GM23338 (cell line): Measurements from ENCODE around the gene MED13L. TPM values are rescaled to one million over a fixed set of nuclear protein-coding genes. Genes with fewer than 3 reads are reported as not detected.
A peak's percentile ranks its signal among the peaks of the same experiment; 100 is the strongest.

Experiments
- ATAC-seq: fragments of 200-7000 bp; cut with Tn5 transposase; 3 replicates; pipeline ENCODE4 v1.9.1; 2020
- DNase-seq: peaks from one replicate; pipeline ENCODE4 v3.0.0-alpha.2; 2015; ENCODE audit warnings: low spot score
- H2AFZ ChIP-seq: fragments of 200-600 bp; sonication (generic); 2 replicates; pipeline ENCODE4 v1.8.0; 2016; ENCODE audit warnings: antibody characterized with exemption, mild to moderate bottlenecking, moderate library complexity
- H3F3A ChIP-seq: fragments of 200-600 bp; sonication (generic); replicated peaks from 2 replicates; pipeline ENCODE4 v1.8.0; 2017; ENCODE audit warnings: antibody characterized with exemption, mixed run types, low read depth
- H3K27ac ChIP-seq: fragments of 200-600 bp; sonication (generic); 2 replicates; pipeline ENCODE4 v1.6.1; 2016; ENCODE audit warnings: low read depth
- H3K27me3 ChIP-seq: fragments of 200-600 bp; sonication (generic); 2 replicates; pipeline ENCODE4 v1.8.0; 2016; ENCODE audit warnings: mild to moderate bottlenecking, mixed run types, moderate library complexity; ENCODE audit not compliant: insufficient read depth
- H3K36me3 ChIP-seq: fragments of 200-600 bp; sonication (generic); 2 replicates; pipeline ENCODE4 v1.8.0; 2016; ENCODE audit warnings: mild to moderate bottlenecking; ENCODE audit not compliant: insufficient read depth
- H3K4me1 ChIP-seq: fragments of 200-600 bp; sonication (generic); 2 replicates; pipeline ENCODE4 v1.8.0; 2016; ENCODE audit warnings: mild to moderate bottlenecking, moderate library complexity; ENCODE audit not compliant: insufficient read depth
- H3K4me2 ChIP-seq: fragments of 200-600 bp; sonication (generic); 2 replicates; pipeline ENCODE4 v1.7.1; 2017; ENCODE audit warnings: mixed run types
- H3K4me3 ChIP-seq: fragments of 200-600 bp; sonication (generic); 2 replicates; pipeline ENCODE4 v1.6.1; 2016; ENCODE audit warnings: mixed run types
- H3K79me2 ChIP-seq: fragments of 200-600 bp; sonication (generic); replicated peaks from 2 replicates; pipeline ENCODE4 v1.8.0; 2017; ENCODE audit warnings: mild to moderate bottlenecking; ENCODE audit not compliant: insufficient read depth
- H3K9me2 ChIP-seq: fragments of 200-600 bp; sonication (generic); 2 replicates; pipeline ENCODE4 v1.8.0; 2017; ENCODE audit not compliant: insufficient read depth
- H4K20me1 ChIP-seq: fragments of 200-600 bp; sonication (generic); replicated peaks from 2 replicates; pipeline ENCODE4 v1.8.0; 2017; ENCODE audit warnings: mild to moderate bottlenecking; ENCODE audit not compliant: insufficient read depth
- H3K27ac Mint-ChIP-seq: 2 replicates; pipeline ENCODE4 v1.8.0; 2020; ENCODE audit warnings: inconsistent platforms, mild to moderate bottlenecking, moderate library complexity, mixed read lengths
- H3K27me3 Mint-ChIP-seq: 3 replicates; pipeline ENCODE4 v1.8.0; 2022; ENCODE audit warnings: low read depth, mild to moderate bottlenecking, moderate library complexity, mixed read lengths, inconsistent platforms; ENCODE audit not compliant: insufficient read depth, poor library complexity
- H3K36me3 Mint-ChIP-seq: 3 replicates; pipeline ENCODE4 v1.8.0; 2021; ENCODE audit warnings: low read depth, mild to moderate bottlenecking, inconsistent platforms, moderate library complexity, mixed read lengths
- H3K4me1 Mint-ChIP-seq: 3 replicates; pipeline ENCODE4 v1.8.0; 2020; ENCODE audit warnings: mild to moderate bottlenecking, inconsistent platforms, mixed read lengths
- H3K4me3 Mint-ChIP-seq: 3 replicates; pipeline ENCODE4 v1.8.0; 2021; ENCODE audit warnings: moderate library complexity, mild to moderate bottlenecking, inconsistent platforms, mixed read lengths
- H3K9me3 Mint-ChIP-seq: 3 replicates; pipeline ENCODE4 v1.8.0; 2020; ENCODE audit warnings: moderate library complexity, mild to moderate bottlenecking, inconsistent platforms, mixed read lengths
- EZH2 ChIP-seq: fragments of 200-600 bp; sonication (generic); IDR thresholded peaks from one replicate; pipeline ENCODE4 v1.8.0; 2017; ENCODE audit warnings: antibody characterized with exemption, mild to moderate bottlenecking, low read depth; ENCODE audit not compliant: unreplicated experiment
- ZNF462 ChIP-seq: fragments of 250-450 bp; sonication (Bioruptor Pico); IDR thresholded peaks from 2 replicates; pipeline ENCODE4 v1.5.0; 2020; ENCODE audit warnings: mild to moderate bottlenecking, moderate library complexity
- polyA plus RNA-seq: library from polyadenylated mRNA; unstranded; fragments of >200 nt; fragmentation: Nextera tagmentation; extraction: Ambion mirVana; gene quantifications from 2 replicates; pipeline ENCODE4 v1.2.1, GENCODE V29; 2016
- total RNA-seq: library from RNA; depleted of rRNA; stranded (reverse); fragments of >200 nt; shearing (Covaris generic); gene quantifications from 2 replicates; pipeline ENCODE4 v1.2.3, GENCODE V29; 2014

Gene MED13L
- total and polyA plus RNA-seq, 2 experiments from 2014 or later, result 20.9 to 73.6 TPM

- Mint-ChIP-seq H3K4me3 (no peak overlapping the region), H3K27me3 (no peaks in the 10 kb centered on the region), H3K36me3 (no peaks in the 10 kb centered on the region), H3K27ac (no peak overlapping the region), H3K9me3 (peaks cover 9% of the 10 kb centered on the region; the same call in 1 of the 3 replicates), H3K4me1 (no peaks in the 10 kb centered on the region)
- Histone ChIP-seq H2AFZ (0 out of 2 replicates have a peak overlapping the region, but pooled peaks have one; percentile 43), H3K4me2 (no peak overlapping the region), H3F3A (no peaks in the 10 kb centered on the region), H3K4me3 (no peak overlapping the region), H3K27me3 (no peaks in the 10 kb centered on the region), H3K9me2 (no peaks in the 10 kb centered on the region), H3K36me3 (no peaks in the 10 kb centered on the region), H3K27ac (no peak overlapping the region), H3K79me2 (no peaks in the 10 kb centered on the region), H3K4me1 (no peaks in the 10 kb centered on the region), H4K20me1 (no peaks in the 10 kb centered on the region)
- ATAC-seq (no peak), DNase-seq (no peak)
- TF ChIP-seq ZNF462 (CRISPR knock-in tag), result no peak
Measured at GRCh38 chr12:115936997-115937916, 340.2 kb downstream of the MED13L start.

- no peaks in the 10 kb centered on the region for H3K36me3 Mint-ChIP-seq
- Histone ChIP-seq H3K36me3 (no peaks in the 10 kb centered on the region), H3K9me2 (0 out of 2 replicates have a peak, but pooled peaks cover 5% of the 10 kb centered on the region), H3K4me2 (no peak overlapping the region), H3K4me1 (no peaks in the 10 kb centered on the region), H4K20me1 (no peaks in the 10 kb centered on the region), H3K27me3 (no peaks in the 10 kb centered on the region), H2AFZ (no peak overlapping the region), H3K27ac (no peak overlapping the region), H3K4me3 (no peak overlapping the region), H3K79me2 (no peaks in the 10 kb centered on the region), H3F3A (no peaks in the 10 kb centered on the region)
- H3K27me3 Mint-ChIP-seq, result no peaks in the 10 kb centered on the region
- H3K27ac Mint-ChIP-seq, result no peak overlapping the region
- ATAC-seq, result no peak
- H3K4me1 Mint-ChIP-seq, result no peaks in the 10 kb centered on the region
- peaks cover 9% of the 10 kb centered on the region; the same call in 1 of the 3 replicates for H3K9me3 Mint-ChIP-seq
- H3K4me3 Mint-ChIP-seq, result no peak overlapping the region
- TF ChIP-seq EZH2, result no peak
- no peak for DNase-seq
Measured at GRCh38 chr12:115934877-115935276, 342.6 kb downstream of the MED13L start.
